AML-193 (cell line): ENCODE results near the gene TRPM2.

Experiments used
- DNase-seq, 2 experiments: peaks; one replicate each; lab custom pipeline; 2025; lab: John Stamatoyannopoulos, UW

The TRPM2 gene

GRCh38 chr21:44322621-44323325 lies 30.6 kb upstream of the TRPM2 start:
- DNase-seq: no peak

- DNase-seq: no peak
Observed at GRCh38 chr21:44323591-44323990, 29.8 kb upstream of the TRPM2 start.

- no peak for DNase-seq
Observed at GRCh38 chr21:44324106-44324853, 29.1 kb upstream of the TRPM2 start.

- no peak for DNase-seq
Observed at GRCh38 chr21:44324854-44325107, 28.6 kb upstream of the TRPM2 start.

- no peak for DNase-seq
Observed at GRCh38 chr21:44325386-44326271, 27.8 kb upstream of the TRPM2 start.

- DNase-seq: no peak
Observed at GRCh38 chr21:44326272-44326647, 27.2 kb upstream of the TRPM2 start.

- no peak for DNase-seq
Observed at GRCh38 chr21:44326716-44327602, 26.5 kb upstream of the TRPM2 start.

- no peak for DNase-seq
Observed at GRCh38 chr21:44327603-44327974, 25.8 kb upstream of the TRPM2 start.

- DNase-seq: no peak
Observed at GRCh38 chr21:44328242-44328895, 25.1 kb upstream of the TRPM2 start.

GRCh38 chr21:44329086-44329889 lies 24.1 kb upstream of the TRPM2 start:
- no peak for DNase-seq

GRCh38 chr21:44329971-44330681 lies 23.3 kb upstream of the TRPM2 start:
- no peak for DNase-seq

GRCh38 chr21:44330698-44331097 lies 22.7 kb upstream of the TRPM2 start:
- DNase-seq: no peak

GRCh38 chr21:44331209-44331608 lies 22.2 kb upstream of the TRPM2 start:
- DNase-seq: no peak

GRCh38 chr21:44331650-44332307 lies 21.6 kb upstream of the TRPM2 start:
- no peak for DNase-seq

GRCh38 chr21:44332383-44332782 lies 21.0 kb upstream of the TRPM2 start:
- DNase-seq: no peak

- no peak for DNase-seq
Observed at GRCh38 chr21:44332965-44333364, 20.5 kb upstream of the TRPM2 start.

- DNase-seq: no peak
Observed at GRCh38 chr21:44333509-44334328, 19.7 kb upstream of the TRPM2 start.

- DNase-seq: no peak
Observed at GRCh38 chr21:44334329-44335030, 18.9 kb upstream of the TRPM2 start.
